Measurements from ENCODE around the gene GBX1. TPM values are rescaled to one million over a fixed set of nuclear protein-coding genes. Genes with fewer than 3 reads are reported as not detected.

The GBX1 gene
- total RNA-seq, 2 donors from 2014 or later = not detected

DNA sequence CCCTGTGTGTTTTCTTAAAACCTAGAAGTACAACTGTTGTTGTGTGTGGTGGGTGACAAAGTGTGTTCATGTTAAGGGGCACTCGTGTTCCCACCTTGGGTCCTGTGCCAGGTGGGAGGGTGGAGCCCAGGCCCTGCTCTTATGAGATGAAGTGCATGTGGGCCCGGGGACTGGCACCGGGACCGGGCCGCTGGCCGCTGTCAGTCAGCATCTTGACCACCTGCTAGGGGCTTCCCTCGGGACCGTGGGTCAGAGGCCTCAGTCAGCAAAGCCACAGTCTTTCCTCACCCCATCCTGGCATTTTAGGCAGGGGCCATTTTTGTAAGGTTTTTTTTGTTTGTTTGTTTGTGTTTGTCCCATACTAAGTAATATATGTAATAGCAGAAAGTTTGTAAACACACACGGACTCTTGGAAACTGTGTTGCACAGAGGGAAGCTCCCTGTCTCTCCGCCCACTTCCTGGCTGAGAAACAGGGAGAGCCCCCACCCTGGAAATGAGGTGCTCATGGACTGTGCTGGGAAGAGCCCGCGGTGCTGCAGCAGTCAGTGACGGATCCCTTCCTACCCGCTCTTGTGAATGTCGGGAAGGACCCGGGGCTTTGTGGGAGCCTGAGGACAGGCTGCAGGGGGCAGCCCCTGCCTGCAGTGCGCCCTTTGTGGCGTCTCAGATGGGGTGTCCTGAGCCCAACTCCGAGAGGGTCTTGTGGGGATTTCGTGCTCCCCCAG lies 67.8 kb downstream of the GBX1 start:
- TF ChIP-seq, protein P1, sequence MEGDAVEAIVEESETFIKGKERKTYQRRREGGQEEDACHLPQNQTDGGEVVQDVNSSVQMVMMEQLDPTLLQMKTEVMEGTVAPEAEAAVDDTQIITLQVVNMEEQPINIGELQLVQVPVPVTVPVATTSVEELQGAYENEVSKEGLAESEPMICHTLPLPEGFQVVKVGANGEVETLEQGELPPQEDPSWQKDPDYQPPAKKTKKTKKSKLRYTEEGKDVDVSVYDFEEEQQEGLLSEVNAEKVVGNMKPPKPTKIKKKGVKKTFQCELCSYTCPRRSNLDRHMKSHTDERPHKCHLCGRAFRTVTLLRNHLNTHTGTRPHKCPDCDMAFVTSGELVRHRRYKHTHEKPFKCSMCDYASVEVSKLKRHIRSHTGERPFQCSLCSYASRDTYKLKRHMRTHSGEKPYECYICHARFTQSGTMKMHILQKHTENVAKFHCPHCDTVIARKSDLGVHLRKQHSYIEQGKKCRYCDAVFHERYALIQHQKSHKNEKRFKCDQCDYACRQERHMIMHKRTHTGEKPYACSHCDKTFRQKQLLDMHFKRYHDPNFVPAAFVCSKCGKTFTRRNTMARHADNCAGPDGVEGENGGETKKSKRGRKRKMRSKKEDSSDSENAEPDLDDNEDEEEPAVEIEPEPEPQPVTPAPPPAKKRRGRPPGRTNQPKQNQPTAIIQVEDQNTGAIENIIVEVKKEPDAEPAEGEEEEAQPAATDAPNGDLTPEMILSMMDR (conservative IDR thresholded peaks at IDR 0.05) = no peak

More for the DNA sequence above, 67.8 kb downstream of the GBX1 start:
- Mint-ChIP-seq H3K4me1 (peaks cover 9% of the 10 kb centered on the region), H3K9me3 (no peaks in the 10 kb centered on the region), H3K27ac (no peak overlapping the region), H3K4me3 (no peak overlapping the region), H3K36me3 (ENCODE audit: low read depth) (peaks cover 18% of the 10 kb centered on the region), H3K27me3 (ENCODE audit: insufficient read depth) (no peaks in the 10 kb centered on the region)
- no peak for DNase-seq
- Histone ChIP-seq H3K4me1 (ENCODE audit: control insufficient read depth, insufficient read depth, low read length) (no peaks in the 10 kb centered on the region), H3K27ac (ENCODE audit: low read depth, low read length) (no peak overlapping the region), H3K4me3 (ENCODE audit: low read length) (no peak overlapping the region), H3K36me3 (ENCODE audit: control insufficient read depth, insufficient read depth, low read length) (peaks cover 25% of the 10 kb centered on the region), H3K27me3 (ENCODE audit: control insufficient read depth, insufficient read depth, low read length, poor library complexity, severe bottlenecking) (no peaks in the 10 kb centered on the region), H3K9ac (ENCODE audit: extremely low read depth, low read length, poor library complexity, severe bottlenecking) (no peak overlapping the region), H3K9me3 (ENCODE audit: control insufficient read depth, low read length) (no peaks in the 10 kb centered on the region)
- WGBS, 2 experiments (ENCODE audit: insufficient coverage in 1 of 2, insufficient read length in 1 of 2) = 91% methylated on average over 16 to 20 of the region's 20 CpGs

Other genes starting within 250 kb of the GBX1 start
- 1 to 10 TPM; 1.1 to 1.9 TPM for gene KCNH2, start 189.4 kb downstream of the GBX1 start, total RNA-seq
- 1 to 10 TPM; 2.3 to 9.1 TPM for gene NOS3, start 176.7 kb downstream of the GBX1 start, total RNA-seq
- 1 to 10 TPM; 2.0 to 3.0 TPM for gene ATG9B, start 143.2 kb downstream of the GBX1 start, total RNA-seq
- 10 to 100 TPM; 35.9 to 37.2 TPM for gene ABCB8, start 139.2 kb downstream of the GBX1 start, total RNA-seq
- 1 to 10 TPM; 2.5 to 3.0 TPM for gene ASIC3, start 119.2 kb downstream of the GBX1 start, total RNA-seq
- gene CDK5, start 109.8 kb downstream of the GBX1 start, total RNA-seq = 10 to 100 TPM; 22.2 to 25.2 TPM
- 100 to 1,000 TPM; 265 to 284 TPM for gene SLC4A2, start 108.1 kb downstream of the GBX1 start, total RNA-seq
- gene FASTK, start 86.9 kb downstream of the GBX1 start, total RNA-seq = 10 to 100 TPM; 64.0 to 71.0 TPM
- 10 to 100 TPM; 48.1 to 52.6 TPM for gene TMUB1, start 84.2 kb downstream of the GBX1 start, total RNA-seq
- gene AGAP3, start 81.2 kb downstream of the GBX1 start, total RNA-seq = 100 to 1,000 TPM; 113 to 116 TPM
- not detected for gene ASB10, start 19.6 kb upstream of the GBX1 start, total RNA-seq
- not detected for gene H2BK1, start 42.8 kb upstream of the GBX1 start, total RNA-seq
- gene ABCF2, start 59.5 kb upstream of the GBX1 start, total RNA-seq = 10 to 100 TPM; 43.3 to 48.9 TPM
- gene CHPF2, start 64.8 kb upstream of the GBX1 start, total RNA-seq = 10 to 100 TPM; 31.9 to 35.6 TPM
- 10 to 100 TPM; 40.0 to 43.5 TPM for gene SMARCD3, start 81.0 kb upstream of the GBX1 start, total RNA-seq
- 10 to 100 TPM; 50.2 to 64.7 TPM for gene NUB1, start 174.1 kb upstream of the GBX1 start, total RNA-seq
- gene WDR86, start 242.3 kb upstream of the GBX1 start, total RNA-seq = 10 to 100 TPM; 83.3 to 94.2 TPM

Measured in endodermal cell (in vitro differentiated cells).